ACC112 (cell line): ENCODE measurements around the gene MTHFSD.

Experiments used
- H2AFZ ChIP-seq: fragments of 200-600 bp; sonication (generic); one replicate; pipeline ENCODE4 v1.6.0; 2017; ENCODE audit warnings: antibody characterized with exemption, low read length; ENCODE audit not compliant: unreplicated experiment
- H3K27ac ChIP-seq: fragments of 200-600 bp; sonication (generic); 2 replicates; pipeline ENCODE4 v1.5.1; 2014; ENCODE audit warnings: low read depth, mild to moderate bottlenecking, antibody characterized with exemption, low read length, moderate library complexity
- H3K27me3 ChIP-seq: fragments of 200-600 bp; sonication (generic); 2 replicates; pipeline ENCODE4 v1.6.1; 2014; ENCODE audit warnings: mild to moderate bottlenecking, antibody characterized with exemption, low read length, moderate library complexity, mixed read lengths; ENCODE audit not compliant: insufficient read depth
- H3K36me3 ChIP-seq: fragments of 200-600 bp; sonication (generic); 2 replicates; pipeline ENCODE4 v1.6.1; 2016; ENCODE audit warnings: mild to moderate bottlenecking, antibody characterized with exemption, low read length, moderate library complexity, mixed read lengths; ENCODE audit not compliant: insufficient read depth
- H3K4me1 ChIP-seq: fragments of 200-600 bp; sonication (generic); one replicate; pipeline ENCODE4 v1.6.1; 2016; ENCODE audit warnings: low read length, mixed read lengths; ENCODE audit not compliant: insufficient read depth, unreplicated experiment, control insufficient read depth
- H3K4me3 ChIP-seq: fragments of 200-600 bp; sonication (generic); 2 replicates; pipeline ENCODE4 v1.5.1; 2014; ENCODE audit warnings: mild to moderate bottlenecking, low read depth, low read length
- H3K79me2 ChIP-seq: fragments of 200-600 bp; sonication (generic); one replicate; pipeline ENCODE4 v1.6.0; 2016; ENCODE audit warnings: low read length; ENCODE audit not compliant: control insufficient read depth, unreplicated experiment, insufficient read depth

The MTHFSD gene

GRCh38 chr16:86504315-86505184, 50.5 kb downstream of the MTHFSD start:
- Histone ChIP-seq H3K4me1 (no peaks in the 10 kb centered on the region), H3K36me3 (no peaks in the 10 kb centered on the region), H3K27me3 (peaks cover 100% of the 10 kb centered on the region), H2AFZ (no peak overlapping the region), H3K79me2 (no peaks in the 10 kb centered on the region), H3K4me3 (no peak overlapping the region), H3K27ac (no peak overlapping the region)

- peaks cover 100% of the 10 kb centered on the region for H3K27me3 ChIP-seq
- no peak overlapping the region for H2AFZ ChIP-seq
- H3K4me3 ChIP-seq, result no peak overlapping the region
- H3K27ac ChIP-seq, result no peak overlapping the region
- H3K79me2 ChIP-seq, result no peaks in the 10 kb centered on the region
- H3K4me1 ChIP-seq, result no peaks in the 10 kb centered on the region
- H3K36me3 ChIP-seq, result no peaks in the 10 kb centered on the region
Measured at GRCh38 chr16:86503830-86504229, 51.2 kb downstream of the MTHFSD start.

GRCh38 chr16:86502856-86503748, 51.9 kb downstream of the MTHFSD start:
- H2AFZ ChIP-seq, result no peak overlapping the region
- H3K79me2 ChIP-seq, result no peaks in the 10 kb centered on the region
- H3K36me3 ChIP-seq, result no peaks in the 10 kb centered on the region
- H3K27me3 ChIP-seq, result peaks cover 100% of the 10 kb centered on the region
- H3K4me3 ChIP-seq, result no peak overlapping the region
- no peaks in the 10 kb centered on the region for H3K4me1 ChIP-seq
- no peak overlapping the region for H3K27ac ChIP-seq

DNA sequence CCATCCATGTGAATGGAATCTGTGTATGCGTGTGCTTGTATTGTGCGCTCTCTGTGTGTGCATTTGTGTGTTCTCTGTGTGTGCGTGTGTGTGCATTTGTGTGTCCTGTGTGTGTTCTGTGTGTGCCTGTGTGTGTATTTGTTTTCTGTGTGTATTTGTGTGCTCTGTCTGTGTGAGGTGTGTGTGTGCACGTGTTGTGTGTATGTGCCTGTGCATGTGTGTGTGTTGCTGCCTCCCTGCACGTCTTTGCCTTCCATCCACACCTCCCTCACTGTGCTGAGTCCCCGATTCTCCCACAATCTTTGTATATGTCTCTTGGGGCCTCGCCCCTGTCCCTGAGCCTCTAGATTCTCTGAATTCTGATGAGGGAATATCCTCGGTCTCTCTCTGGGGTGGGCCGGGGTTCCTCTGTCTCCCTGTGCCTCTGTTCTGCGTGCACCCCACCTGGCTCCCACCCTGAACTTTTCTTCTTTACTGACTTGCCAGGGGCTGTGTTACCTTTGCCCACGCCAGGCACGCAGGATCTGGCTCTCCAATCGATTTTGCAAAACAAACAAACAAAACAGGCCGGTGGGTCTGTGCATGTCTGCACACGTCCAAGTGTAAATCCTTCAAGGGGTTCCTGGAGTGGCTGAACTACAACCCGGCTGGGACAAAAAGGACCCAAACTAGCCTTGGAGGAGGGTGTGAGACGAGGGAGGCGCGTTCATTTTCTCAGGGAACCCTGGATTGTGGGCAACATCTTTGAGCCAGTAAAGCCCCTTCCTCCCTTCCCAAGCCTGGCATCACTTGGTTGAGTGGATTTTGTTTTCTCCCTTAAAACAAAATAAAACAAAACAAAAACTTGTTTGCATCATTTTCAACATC, 52.8 kb downstream of the MTHFSD start:
- Histone ChIP-seq H3K27me3 (peaks cover 99% of the 10 kb centered on the region), H3K36me3 (no peaks in the 10 kb centered on the region), H3K79me2 (no peaks in the 10 kb centered on the region), H3K27ac (no peak overlapping the region), H3K4me1 (no peaks in the 10 kb centered on the region), H3K4me3 (no peak overlapping the region), H2AFZ (no peak overlapping the region)

GRCh38 chr16:86500708-86501510, 54.1 kb downstream of the MTHFSD start:
- Histone ChIP-seq H3K36me3 (no peaks in the 10 kb centered on the region), H3K27ac (no peak overlapping the region), H3K4me1 (no peaks in the 10 kb centered on the region), H3K4me3 (no peak overlapping the region), H2AFZ (no peak overlapping the region), H3K79me2 (no peaks in the 10 kb centered on the region), H3K27me3 (peaks cover 99% of the 10 kb centered on the region)

- H3K27me3 ChIP-seq, result peaks cover 99% of the 10 kb centered on the region
- no peaks in the 10 kb centered on the region for H3K4me1 ChIP-seq
- no peak overlapping the region for H3K27ac ChIP-seq
- no peaks in the 10 kb centered on the region for H3K79me2 ChIP-seq
- no peak overlapping the region for H2AFZ ChIP-seq
- no peaks in the 10 kb centered on the region for H3K36me3 ChIP-seq
- H3K4me3 ChIP-seq, result no peak overlapping the region
Measured at GRCh38 chr16:86499889-86500707, 54.9 kb downstream of the MTHFSD start.

- H3K36me3 ChIP-seq, result no peaks in the 10 kb centered on the region
- H3K79me2 ChIP-seq, result no peaks in the 10 kb centered on the region
- H2AFZ ChIP-seq, result no peak overlapping the region
- no peaks in the 10 kb centered on the region for H3K4me1 ChIP-seq
- no peak overlapping the region for H3K27ac ChIP-seq
- no peak overlapping the region for H3K4me3 ChIP-seq
- H3K27me3 ChIP-seq, result peaks cover 99% of the 10 kb centered on the region
Measured at GRCh38 chr16:86499440-86499786, 55.6 kb downstream of the MTHFSD start.

GRCh38 chr16:86498671-86499439, 56.2 kb downstream of the MTHFSD start:
- Histone ChIP-seq H3K79me2 (no peaks in the 10 kb centered on the region), H2AFZ (no peak overlapping the region), H3K36me3 (no peaks in the 10 kb centered on the region), H3K4me3 (no peak overlapping the region), H3K27ac (no peak overlapping the region), H3K27me3 (peaks cover 99% of the 10 kb centered on the region), H3K4me1 (no peaks in the 10 kb centered on the region)

DNA sequence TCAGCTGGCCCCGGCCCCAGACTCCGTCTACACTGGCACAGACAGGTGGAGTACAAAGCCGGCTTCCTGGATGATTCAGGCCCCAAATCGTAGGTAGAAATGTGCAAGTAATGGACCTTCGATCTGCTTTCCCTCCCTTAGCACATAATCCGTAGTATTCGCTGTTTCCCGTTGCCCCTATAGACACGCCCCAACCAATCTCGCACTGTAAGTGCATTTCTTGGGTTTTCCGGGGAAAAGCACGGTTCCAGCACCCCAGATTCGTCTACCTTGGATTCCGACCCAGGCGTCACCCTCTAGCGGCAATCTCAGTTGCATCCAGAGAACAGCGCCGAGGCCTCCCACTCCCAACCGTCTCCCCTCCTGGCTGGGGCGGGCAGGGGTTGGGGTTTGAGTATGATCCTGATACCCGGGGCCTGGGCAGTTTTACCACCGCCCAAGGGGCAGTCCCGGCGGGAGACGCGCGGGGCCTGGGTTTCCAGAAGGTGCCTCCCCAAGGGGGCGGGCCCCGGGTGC, 56.8 kb downstream of the MTHFSD start:
- Histone ChIP-seq H3K27ac (no peak overlapping the region), H3K4me1 (no peaks in the 10 kb centered on the region), H2AFZ (no peak overlapping the region), H3K79me2 (no peaks in the 10 kb centered on the region), H3K4me3 (no peak overlapping the region), H3K36me3 (no peaks in the 10 kb centered on the region), H3K27me3 (peaks cover 99% of the 10 kb centered on the region)
